ENCODE data around the gene LIN7B.
A peak's percentile ranks its signal among the peaks of the same experiment; 100 is the strongest.

Gene LIN7B

DNA sequence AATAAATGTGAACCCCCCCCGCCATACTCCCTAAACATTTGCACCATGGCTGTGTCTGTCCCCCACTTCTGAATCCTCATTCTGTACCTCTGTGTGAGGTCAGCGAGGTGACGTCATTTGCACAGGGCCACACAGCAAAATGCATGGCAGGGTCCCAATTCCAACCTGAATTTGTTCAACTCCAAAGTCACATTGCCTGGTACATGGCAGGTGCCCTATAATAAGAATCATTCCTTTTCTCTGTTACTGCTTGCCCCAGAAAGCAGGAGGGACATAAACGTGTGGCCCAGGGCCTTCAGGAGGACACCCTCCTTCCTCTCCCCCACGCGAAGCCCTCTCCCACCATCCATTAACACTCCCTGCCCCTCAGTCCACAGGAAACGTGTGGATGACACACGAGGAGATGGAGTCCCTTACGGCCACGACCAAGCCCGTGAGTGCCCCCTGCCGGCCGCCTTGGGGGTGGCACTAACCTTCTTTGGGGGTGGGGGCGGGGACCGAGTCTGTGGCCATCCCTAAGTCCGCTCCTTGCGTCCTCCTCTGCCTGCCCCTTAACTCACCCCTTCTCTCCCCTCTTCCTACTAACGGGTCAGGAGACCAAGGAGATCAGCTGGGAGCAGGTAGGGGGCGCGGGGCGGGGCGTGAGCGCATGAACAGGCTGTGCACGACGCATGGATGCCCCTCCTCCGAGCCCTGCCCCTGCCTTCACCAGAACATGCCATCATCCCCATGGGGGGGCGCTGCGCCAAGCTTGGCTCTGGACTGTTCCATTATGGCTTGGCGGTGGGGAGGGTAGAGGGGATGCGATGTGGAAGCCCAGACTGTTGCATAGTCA lies 31.6 kb downstream of the LIN7B start:
- Histone ChIP-seq H3K27ac (ENCODE audit: extremely low read depth, low read depth, low read length) (no peak overlapping the region; the same call in 1 of the 2 replicates), H3K4me3 (ENCODE audit: low read depth, low read length) (peak overlapping the region; percentile 34), H3K36me3 (ENCODE audit: control insufficient read depth in 2 of 2, insufficient read depth in 1 of 2, low read length in 2 of 2) (no peaks in the 10 kb centered on the region; a peak in 1 of 3 replicates), H3K4me1 (ENCODE audit: control insufficient read depth, insufficient read depth, low read length) (peaks cover 6% of the 10 kb centered on the region), H3K9me3 (ENCODE audit: control insufficient read depth, insufficient read depth, low read depth, low read length) (no peaks in the 10 kb centered on the region)
- CTCF ChIA-PET = interaction anchor here (0.5 to 6.6 kb wide), 35 partner anchors 10 to 472 kb away, joined by 3 to 70 read pairs (median 5); partner anchors contain the start of genes GYS1, HRC, LIN7B and RUVBL2
- POLR2A ChIA-PET = interaction anchor here (0.5 to 1.6 kb wide), 5 partner anchors 18 to 170 kb away, joined by 3 to 5 read pairs (median 4); partner anchors contain the start of gene PPFIA3
- TF ChIP-seq ZNF155 (tag by site-specific recombination; IDR thresholded peaks at IDR 0.05) (no peak), ZFP41 (tag by site-specific recombination; IDR thresholded peaks at IDR 0.05; ENCODE audit: borderline replicate concordance) (no peak), ZNF843 (tag by site-specific recombination; IDR thresholded peaks at IDR 0.05) (no peak), ZNF561 (tag by site-specific recombination; IDR thresholded peaks at IDR 0.05; ENCODE audit: borderline replicate concordance) (no peak), ZBTB20 (tag by site-specific recombination; IDR thresholded peaks at IDR 0.05) (peak; percentile 28; the same call in 1 of the 2 replicates), ZNF48 (tag by site-specific recombination; IDR thresholded peaks at IDR 0.05) (no peak), ZNF654 (tag by site-specific recombination; IDR thresholded peaks at IDR 0.05; ENCODE audit: low read depth) (peak; percentile 61), ZNF169 (tag by site-specific recombination; IDR thresholded peaks at IDR 0.05) (no peak), BCL11B (tag by site-specific recombination; IDR thresholded peaks at IDR 0.05; ENCODE audit: low read depth) (no peak), ZNF211 (tag by site-specific recombination; IDR thresholded peaks at IDR 0.05; ENCODE audit: low read depth) (no peak), ZNF558 (tag by site-specific recombination; IDR thresholded peaks at IDR 0.05) (no peak), ZFP37 (tag by site-specific recombination; IDR thresholded peaks at IDR 0.05) (no peak), ZNF664 (tag by site-specific recombination; IDR thresholded peaks at IDR 0.05) (no peak), RBAK (tag by site-specific recombination; IDR thresholded peaks at IDR 0.05) (no peak), GLI4 (tag by site-specific recombination; IDR thresholded peaks at IDR 0.05) (no peak), ZNF610 (tag by site-specific recombination; IDR thresholded peaks at IDR 0.05; ENCODE audit: borderline replicate concordance) (no peak), ZNF221 (tag by site-specific recombination; IDR thresholded peaks at IDR 0.05; ENCODE audit: borderline replicate concordance) (no peak), WT1 (tag by site-specific recombination; IDR thresholded peaks at IDR 0.05) (no peak), ZNF521 (tag by site-specific recombination; IDR thresholded peaks at IDR 0.05) (no peak)
- TF ChIP-seq, protein P1, sequence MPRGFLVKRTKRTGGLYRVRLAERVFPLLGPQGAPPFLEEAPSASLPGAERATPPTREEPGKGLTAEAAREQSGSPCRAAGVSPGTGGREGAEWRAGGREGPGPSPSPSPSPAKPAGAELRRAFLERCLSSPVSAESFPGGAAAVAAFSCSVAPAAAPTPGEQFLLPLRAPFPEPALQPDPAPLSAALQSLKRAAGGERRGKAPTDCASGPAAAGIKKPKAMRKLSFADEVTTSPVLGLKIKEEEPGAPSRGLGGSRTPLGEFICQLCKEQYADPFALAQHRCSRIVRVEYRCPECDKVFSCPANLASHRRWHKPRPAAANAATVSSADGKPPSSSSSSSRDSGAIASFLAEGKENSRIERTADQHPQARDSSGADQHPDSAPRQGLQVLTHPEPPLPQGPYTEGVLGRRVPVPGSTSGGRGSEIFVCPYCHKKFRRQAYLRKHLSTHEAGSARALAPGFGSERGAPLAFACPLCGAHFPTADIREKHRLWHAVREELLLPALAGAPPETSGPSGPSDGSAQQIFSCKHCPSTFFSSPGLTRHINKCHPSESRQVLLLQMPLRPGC (tag by site-specific recombination; IDR thresholded peaks at IDR 0.05) = no peak
- TF ChIP-seq, protein P2, sequence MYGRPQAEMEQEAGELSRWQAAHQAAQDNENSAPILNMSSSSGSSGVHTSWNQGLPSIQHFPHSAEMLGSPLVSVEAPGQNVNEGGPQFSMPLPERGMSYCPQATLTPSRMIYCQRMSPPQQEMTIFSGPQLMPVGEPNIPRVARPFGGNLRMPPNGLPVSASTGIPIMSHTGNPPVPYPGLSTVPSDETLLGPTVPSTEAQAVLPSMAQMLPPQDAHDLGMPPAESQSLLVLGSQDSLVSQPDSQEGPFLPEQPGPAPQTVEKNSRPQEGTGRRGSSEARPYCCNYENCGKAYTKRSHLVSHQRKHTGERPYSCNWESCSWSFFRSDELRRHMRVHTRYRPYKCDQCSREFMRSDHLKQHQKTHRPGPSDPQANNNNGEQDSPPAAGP (tag by site-specific recombination; IDR thresholded peaks at IDR 0.05) = no peak; the same call in 1 of the 2 replicates
- TF ChIP-seq, protein P3, sequence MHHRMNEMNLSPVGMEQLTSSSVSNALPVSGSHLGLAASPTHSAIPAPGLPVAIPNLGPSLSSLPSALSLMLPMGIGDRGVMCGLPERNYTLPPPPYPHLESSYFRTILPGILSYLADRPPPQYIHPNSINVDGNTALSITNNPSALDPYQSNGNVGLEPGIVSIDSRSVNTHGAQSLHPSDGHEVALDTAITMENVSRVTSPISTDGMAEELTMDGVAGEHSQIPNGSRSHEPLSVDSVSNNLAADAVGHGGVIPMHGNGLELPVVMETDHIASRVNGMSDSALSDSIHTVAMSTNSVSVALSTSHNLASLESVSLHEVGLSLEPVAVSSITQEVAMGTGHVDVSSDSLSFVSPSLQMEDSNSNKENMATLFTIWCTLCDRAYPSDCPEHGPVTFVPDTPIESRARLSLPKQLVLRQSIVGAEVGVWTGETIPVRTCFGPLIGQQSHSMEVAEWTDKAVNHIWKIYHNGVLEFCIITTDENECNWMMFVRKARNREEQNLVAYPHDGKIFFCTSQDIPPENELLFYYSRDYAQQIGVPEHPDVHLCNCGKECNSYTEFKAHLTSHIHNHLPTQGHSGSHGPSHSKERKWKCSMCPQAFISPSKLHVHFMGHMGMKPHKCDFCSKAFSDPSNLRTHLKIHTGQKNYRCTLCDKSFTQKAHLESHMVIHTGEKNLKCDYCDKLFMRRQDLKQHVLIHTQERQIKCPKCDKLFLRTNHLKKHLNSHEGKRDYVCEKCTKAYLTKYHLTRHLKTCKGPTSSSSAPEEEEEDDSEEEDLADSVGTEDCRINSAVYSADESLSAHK (tag by site-specific recombination; IDR thresholded peaks at IDR 0.05) = no peak
- TF ChIP-seq, protein P4, sequence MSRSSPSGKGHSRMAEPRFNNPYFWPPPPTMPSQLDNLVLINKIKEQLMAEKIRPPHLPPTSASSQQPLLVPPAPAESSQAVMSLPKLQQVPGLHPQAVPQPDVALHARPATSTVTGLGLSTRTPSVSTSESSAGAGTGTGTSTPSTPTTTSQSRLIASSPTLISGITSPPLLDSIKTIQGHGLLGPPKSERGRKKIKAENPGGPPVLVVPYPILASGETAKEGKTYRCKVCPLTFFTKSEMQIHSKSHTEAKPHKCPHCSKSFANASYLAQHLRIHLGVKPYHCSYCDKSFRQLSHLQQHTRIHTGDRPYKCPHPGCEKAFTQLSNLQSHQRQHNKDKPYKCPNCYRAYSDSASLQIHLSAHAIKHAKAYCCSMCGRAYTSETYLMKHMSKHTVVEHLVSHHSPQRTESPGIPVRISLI (tag by site-specific recombination; IDR thresholded peaks at IDR 0.05) = no peak
- TF ChIP-seq, protein P5, sequence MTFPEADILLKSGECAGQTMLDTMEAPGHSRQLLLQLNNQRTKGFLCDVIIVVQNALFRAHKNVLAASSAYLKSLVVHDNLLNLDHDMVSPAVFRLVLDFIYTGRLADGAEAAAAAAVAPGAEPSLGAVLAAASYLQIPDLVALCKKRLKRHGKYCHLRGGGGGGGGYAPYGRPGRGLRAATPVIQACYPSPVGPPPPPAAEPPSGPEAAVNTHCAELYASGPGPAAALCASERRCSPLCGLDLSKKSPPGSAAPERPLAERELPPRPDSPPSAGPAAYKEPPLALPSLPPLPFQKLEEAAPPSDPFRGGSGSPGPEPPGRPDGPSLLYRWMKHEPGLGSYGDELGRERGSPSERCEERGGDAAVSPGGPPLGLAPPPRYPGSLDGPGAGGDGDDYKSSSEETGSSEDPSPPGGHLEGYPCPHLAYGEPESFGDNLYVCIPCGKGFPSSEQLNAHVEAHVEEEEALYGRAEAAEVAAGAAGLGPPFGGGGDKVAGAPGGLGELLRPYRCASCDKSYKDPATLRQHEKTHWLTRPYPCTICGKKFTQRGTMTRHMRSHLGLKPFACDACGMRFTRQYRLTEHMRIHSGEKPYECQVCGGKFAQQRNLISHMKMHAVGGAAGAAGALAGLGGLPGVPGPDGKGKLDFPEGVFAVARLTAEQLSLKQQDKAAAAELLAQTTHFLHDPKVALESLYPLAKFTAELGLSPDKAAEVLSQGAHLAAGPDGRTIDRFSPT (tag by site-specific recombination; IDR thresholded peaks at IDR 0.05) = 0 out of 2 replicates have a peak, but pooled peaks have one; percentile 19
- TF ChIP-seq, protein P6, sequence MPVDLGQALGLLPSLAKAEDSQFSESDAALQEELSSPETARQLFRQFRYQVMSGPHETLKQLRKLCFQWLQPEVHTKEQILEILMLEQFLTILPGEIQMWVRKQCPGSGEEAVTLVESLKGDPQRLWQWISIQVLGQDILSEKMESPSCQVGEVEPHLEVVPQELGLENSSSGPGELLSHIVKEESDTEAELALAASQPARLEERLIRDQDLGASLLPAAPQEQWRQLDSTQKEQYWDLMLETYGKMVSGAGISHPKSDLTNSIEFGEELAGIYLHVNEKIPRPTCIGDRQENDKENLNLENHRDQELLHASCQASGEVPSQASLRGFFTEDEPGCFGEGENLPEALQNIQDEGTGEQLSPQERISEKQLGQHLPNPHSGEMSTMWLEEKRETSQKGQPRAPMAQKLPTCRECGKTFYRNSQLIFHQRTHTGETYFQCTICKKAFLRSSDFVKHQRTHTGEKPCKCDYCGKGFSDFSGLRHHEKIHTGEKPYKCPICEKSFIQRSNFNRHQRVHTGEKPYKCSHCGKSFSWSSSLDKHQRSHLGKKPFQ (tag by site-specific recombination; IDR thresholded peaks at IDR 0.05) = no peak

Data from HEK293 (cell line).